IMR-90 (cell line): Measurements from ENCODE around the gene RAB15. TPM values are rescaled to one million over a fixed set of nuclear protein-coding genes. Genes with fewer than 3 reads are reported as not detected.

ENCODE experiments used
- ATAC-seq: fragments of 200-7000 bp; cut with Tn5 transposase; 2 replicates; pipeline ENCODE4 v1.9.1; 2020; ENCODE audit warnings: low read depth, mild to moderate bottlenecking, moderate library complexity
- BruUV-seq: library from RNA; stranded (reverse); fragments of 400-500 nt; replicated peaks from 2 replicates; lab custom pipeline; 2021; lab: Mats Ljungman, UMichigan
- CTCF ChIA-PET: fragments of 300-600 bp; formaldehyde crosslinking; extraction: SDS; loops from one replicate; lab custom pipeline; 2021; ENCODE audit warnings: antibody characterized with exemption; lab: Yijun Ruan, JAX
- POLR2A ChIA-PET: fragments of 300-600 bp; sonication (Branson Sonifier 250); formaldehyde crosslinking; loops from one replicate; lab custom pipeline; 2022; ENCODE audit warnings: antibody characterized with exemption; ENCODE audit not compliant: unreplicated experiment; lab: Charles Lee
- DNase-seq: peaks from one replicate; pipeline ENCODE4 v3.0.0; 2013
- H2AFZ ChIP-seq: replicated peaks from 2 replicates; pipeline ENCODE3; 2013; ENCODE audit warnings: low read length, mild to moderate bottlenecking; ENCODE audit not compliant: poor library complexity
- H2AK5ac ChIP-seq: 2 replicates; pipeline ENCODE4 v1.6.1; 2013; ENCODE audit warnings: low read depth, low read length, inconsistent platforms
- H2AK9ac ChIP-seq: replicated peaks from 2 replicates; pipeline ENCODE3; 2013; ENCODE audit warnings: mild to moderate bottlenecking, low read depth, low read length, moderate library complexity; ENCODE audit not compliant: poor library complexity
- H2BK120ac ChIP-seq: 2 replicates; pipeline ENCODE4 v1.6.1; 2013; ENCODE audit warnings: low read depth, low read length, inconsistent platforms
- H2BK15ac ChIP-seq: 3 replicates; pipeline ENCODE4 v1.6.1; 2013; ENCODE audit warnings: low read depth, low read length, inconsistent platforms
- H2BK20ac ChIP-seq: 2 replicates; pipeline ENCODE4 v1.6.1; 2013; ENCODE audit warnings: low read depth, mild to moderate bottlenecking, inconsistent platforms, low read length, moderate library complexity
- H2BK5ac ChIP-seq: 2 replicates; pipeline ENCODE4 v1.6.1; 2013; ENCODE audit warnings: mild to moderate bottlenecking, low read depth, low read length, inconsistent platforms; ENCODE audit not compliant: poor library complexity, severe bottlenecking
- H3K14ac ChIP-seq: replicated peaks from 2 replicates; pipeline ENCODE4 v1.6.1; 2013; ENCODE audit warnings: low read depth, low read length, inconsistent platforms
- H3K18ac ChIP-seq: 2 replicates; pipeline ENCODE4 v1.6.1; 2013; ENCODE audit warnings: low read depth, low read length, control low read depth
- H3K23ac ChIP-seq: 2 replicates; pipeline ENCODE4 v1.6.1; 2013; ENCODE audit warnings: low read depth, low read length, inconsistent platforms
- H3K27ac ChIP-seq: 2 replicates; pipeline ENCODE4 v1.5.1; 2013; ENCODE audit warnings: mild to moderate bottlenecking, control low read depth, low read length; ENCODE audit not compliant: insufficient read depth
- H3K27me3 ChIP-seq: 2 replicates; pipeline ENCODE4 v1.6.1; 2013; ENCODE audit warnings: low read length; ENCODE audit not compliant: control insufficient read depth, insufficient read depth
- H3K36me3 ChIP-seq: 2 replicates; pipeline ENCODE4 v1.6.1; 2013; ENCODE audit warnings: low read length, mixed read lengths; ENCODE audit not compliant: control insufficient read depth, insufficient read depth
- H3K4ac ChIP-seq: 2 replicates; pipeline ENCODE4 v1.6.1; 2013; ENCODE audit warnings: low read depth, low read length, inconsistent platforms
- H3K4me1 ChIP-seq: 2 replicates; pipeline ENCODE4 v1.6.1; 2013; ENCODE audit warnings: low read length, mixed read lengths; ENCODE audit not compliant: control insufficient read depth, insufficient read depth
- H3K4me2 ChIP-seq: 2 replicates; pipeline ENCODE4 v1.6.1; 2013; ENCODE audit warnings: low read depth, mild to moderate bottlenecking, control low read depth, low read length, moderate library complexity
- H3K4me3 ChIP-seq: 2 replicates; pipeline ENCODE4 v1.5.1; 2013; ENCODE audit warnings: low read depth, mild to moderate bottlenecking, control low read depth, low read length, moderate library complexity; ENCODE audit not compliant: insufficient read depth
- H3K56ac ChIP-seq: 2 replicates; pipeline ENCODE4 v1.6.1; 2013; ENCODE audit warnings: low read length, inconsistent platforms; ENCODE audit not compliant: insufficient read depth; ENCODE audit errors: extremely low read depth
- H3K79me1 ChIP-seq, 2 experiments: 2 replicates each; pipeline ENCODE4 v1.6.1; 2013; ENCODE audit warnings: low read length in 2 of 2, inconsistent platforms in 1 of 2, low read depth in 1 of 2
- H3K9ac ChIP-seq: 2 replicates; pipeline ENCODE4 v1.6.1; 2013; ENCODE audit warnings: low read depth, low read length, control low read depth
- H3K9me1 ChIP-seq: 2 replicates; pipeline ENCODE4 v1.6.1; 2013; ENCODE audit warnings: low read length, inconsistent platforms; ENCODE audit not compliant: insufficient read depth
- H3K9me3 ChIP-seq: 2 replicates; pipeline ENCODE4 v1.6.1; 2013; ENCODE audit warnings: low read length; ENCODE audit not compliant: control insufficient read depth, insufficient read depth
- H4K20me1 ChIP-seq: 2 replicates; pipeline ENCODE4 v1.6.1; 2013; ENCODE audit warnings: low read length, inconsistent platforms; ENCODE audit not compliant: insufficient read depth
- H4K5ac ChIP-seq: 2 replicates; pipeline ENCODE4 v1.6.1; 2013; ENCODE audit warnings: mild to moderate bottlenecking, low read depth, low read length, control low read depth
- H4K8ac ChIP-seq, 2 experiments: 2 replicates each; pipeline ENCODE4 v1.6.1; 2013; ENCODE audit warnings: low read depth in 2 of 2, low read length in 2 of 2, control low read depth in 1 of 2, inconsistent platforms in 1 of 2
- H4K91ac ChIP-seq: 2 replicates; pipeline ENCODE4 v1.6.1; 2013; ENCODE audit warnings: low read depth, low read length, inconsistent platforms; ENCODE audit not compliant: insufficient read depth
- BHLHE40 ChIP-seq: fragments of 150-350 bp; IDR thresholded peaks from 2 replicates; pipeline ENCODE4 v1.6.1; 2016; ENCODE audit warnings: mild to moderate bottlenecking, low read depth, low read length
- CEBPB ChIP-seq: IDR thresholded peaks from 2 replicates; pipeline ENCODE4 v1.6.1; 2012; ENCODE audit warnings: low read depth, low read length, improper control_type of control experiment
- CHD1 ChIP-seq: IDR thresholded peaks from 2 replicates; pipeline ENCODE4 v1.6.1; 2012; ENCODE audit warnings: low read depth, low read length, improper control_type of control experiment
- FOS ChIP-seq: fragments of 150-350 bp; IDR thresholded peaks from 2 replicates; pipeline ENCODE4 v1.6.1; 2016; ENCODE audit warnings: low read depth, low read length
- MAFK ChIP-seq: IDR thresholded peaks from 2 replicates; pipeline ENCODE4 v1.6.1; 2012; ENCODE audit warnings: low read depth, low read length, improper control_type of control experiment
- MAZ ChIP-seq: IDR thresholded peaks from 2 replicates; pipeline ENCODE4 v1.6.1; 2012; ENCODE audit warnings: low read depth, mild to moderate bottlenecking, low read length, improper control_type of control experiment, moderate library complexity, borderline replicate concordance
- MXI1 ChIP-seq: IDR thresholded peaks from 2 replicates; pipeline ENCODE4 v1.6.1; 2012; ENCODE audit warnings: low read depth, mild to moderate bottlenecking, low read length, moderate library complexity, borderline replicate concordance
- NFE2L2 ChIP-seq: fragments of 150-350 bp; IDR thresholded peaks from 2 replicates; pipeline ENCODE4 v1.6.1; 2016; ENCODE audit warnings: low read depth, mild to moderate bottlenecking, low read length
- POLR2A ChIP-seq: IDR thresholded peaks from 2 replicates; pipeline ENCODE4 v1.6.1; 2012; ENCODE audit warnings: mild to moderate bottlenecking, low read depth, low read length
- RAD21 ChIP-seq: IDR thresholded peaks from 2 replicates; pipeline ENCODE4 v1.6.1; 2012; ENCODE audit warnings: low read length, improper control_type of control experiment
- RCOR1 ChIP-seq: IDR thresholded peaks from 2 replicates; pipeline ENCODE4 v1.6.1; 2012; ENCODE audit warnings: mild to moderate bottlenecking, low read length, improper control_type of control experiment; ENCODE audit not compliant: insufficient replicate concordance
- RFX5 ChIP-seq: IDR thresholded peaks from 2 replicates; pipeline ENCODE4 v1.8.0; 2012; ENCODE audit warnings: low read depth, mild to moderate bottlenecking, low read length, moderate library complexity
- SMC3 ChIP-seq: fragments of 150-350 bp; IDR thresholded peaks from 2 replicates; pipeline ENCODE4 v1.6.1; 2016; ENCODE audit warnings: low read depth, mild to moderate bottlenecking, antibody characterized with exemption, low read length, moderate library complexity
- WGBS, 2 experiments: methylation state at CpG; one replicate each; pipeline versions ENCODE4 v1.1.5 to v1.1.7; 2013; ENCODE audit warnings: missing lambda C conversion rate in 2 of 2; ENCODE audit not compliant: insufficient read length in 1 of 2; ENCODE audit errors: extremely low coverage in 2 of 2; 5-methylcytosine and 5-hydroxymethylcytosine counted together
- dilution Hi-C: fragments of 300-500 bp; cut with HindIII; formaldehyde crosslinking; loops from one replicate; pipeline ENCODE4 v1.14.3; 2018; ENCODE audit warnings: low sequenced_read_pairs; ENCODE audit not compliant: unreplicated experiment
- in situ Hi-C: fragments of 300-500 bp; cut with MboI; formaldehyde crosslinking; loops from 3 replicates; pipeline ENCODE4 v1.14.3; 2019; ENCODE audit warnings: low sequenced_read_pairs, inconsistent platforms, mixed read lengths
- intact Hi-C: fragments of 100-400 bp; cut with micrococcal nuclease; formaldehyde crosslinking; loops from 2 replicates; pipeline ENCODE4 v1.10.0; 2022
- polyA plus RNA-seq, 3 experiments: library from polyadenylated mRNA; depleted of rRNA; stranded (reverse); fragments of >200 nt; gene quantifications; 2 replicates each; pipeline ENCODE4 v1.2.3, GENCODE V29; 2012; ENCODE audit warnings: low replicate concordance in 1 of 3
- total RNA-seq: library from RNA; depleted of rRNA; stranded (reverse); fragments of >200 nt; gene quantifications from 2 replicates; pipeline ENCODE4 v1.2.3, GENCODE V29; 2012
- TF ChIP-seq, protein P1 (sequence below): fragments of 150-350 bp; IDR thresholded peaks from 2 replicates; pipeline ENCODE4 v1.6.1; 2016; ENCODE audit warnings: low read depth, mild to moderate bottlenecking, low read length, moderate library complexity, borderline replicate concordance
- TF ChIP-seq, protein P2 (sequence below): fragments of 150-350 bp; IDR thresholded peaks from 2 replicates; pipeline ENCODE4 v1.6.1; 2017; ENCODE audit warnings: mild to moderate bottlenecking, antibody characterized with exemption, low read length, low read depth
- TF ChIP-seq, protein P3 (sequence below): conservative IDR thresholded peaks from 2 replicates; pipeline ENCODE4 v1.5.1; 2012; ENCODE audit warnings: mild to moderate bottlenecking, low read depth, low read length, improper control_type of control experiment

The RAB15 gene
- total and polyA plus RNA-seq, 2 of the 4 experiments (the other 2 are of a cell fraction), result 3.4 to 7.8 TPM

DNA sequence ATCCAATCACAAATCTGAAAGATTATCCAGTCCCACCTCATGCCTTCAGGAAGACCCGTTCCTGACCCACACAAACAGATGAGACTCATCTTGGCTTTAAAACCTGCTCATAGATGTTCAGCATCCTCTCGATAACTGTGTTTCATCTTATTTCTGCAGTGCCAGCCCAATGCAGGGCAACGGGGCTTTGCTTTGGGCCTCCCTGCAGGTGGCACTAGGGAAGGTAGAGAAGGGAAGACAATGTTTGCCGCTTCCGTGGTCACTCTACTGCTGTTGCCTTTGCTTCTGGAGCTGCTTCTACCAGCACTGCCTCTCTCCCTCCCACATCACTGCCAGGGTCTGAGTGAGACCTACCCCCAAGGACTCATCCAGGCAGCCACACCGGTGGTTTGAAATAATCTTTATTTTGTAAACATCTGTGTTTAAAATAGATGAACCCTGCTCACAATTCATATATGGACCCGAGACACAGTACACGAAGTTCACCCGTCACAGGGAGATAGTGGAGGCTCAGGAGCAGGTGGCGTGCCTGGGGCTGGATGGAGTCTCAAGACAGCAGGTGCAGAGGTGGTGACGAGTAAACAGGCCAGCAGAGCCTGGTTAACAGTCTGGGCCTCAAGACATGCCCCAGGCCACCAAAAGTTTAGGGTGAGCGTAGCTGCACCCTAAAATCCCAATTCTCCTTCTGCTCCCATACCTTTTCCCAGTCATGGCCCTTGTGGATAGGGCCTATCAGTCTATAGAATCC is 26.5 kb downstream of the RAB15 start:
- no peak overlapping the region for H2AK5ac ChIP-seq
- no peak overlapping the region for H3K23ac ChIP-seq
- H3K9ac ChIP-seq, result no peak overlapping the region
- H3K56ac ChIP-seq, result no peak overlapping the region
- BruUV-seq, result no TSS peak
- no peak overlapping the region for H2BK20ac ChIP-seq
- H4K91ac ChIP-seq, result no peak overlapping the region
- H3K9me1 ChIP-seq, result no peaks in the 10 kb centered on the region; the same call in 1 of the 2 replicates
- no peaks in the 10 kb centered on the region; a peak in 1 of 4 replicates for H3K79me1 ChIP-seq
- H2BK120ac ChIP-seq, result no peak overlapping the region
- H3K18ac ChIP-seq, result no peak overlapping the region
- DNase-seq (no peak), ATAC-seq (no peak)
- no peak overlapping the region for H3K4me3 ChIP-seq
- dilution Hi-C loops (no loop called here), intact Hi-C loops (no loop called here), in situ Hi-C loops (no loop called here)
- H4K20me1 ChIP-seq, result no peaks in the 10 kb centered on the region
- H3K4me1 ChIP-seq, result no peaks in the 10 kb centered on the region
- no peaks in the 10 kb centered on the region for H3K9me3 ChIP-seq
- CTCF ChIA-PET, result no interaction called here
- no peak overlapping the region for H4K8ac ChIP-seq
- H2AK9ac ChIP-seq, result no peak overlapping the region
- POLR2A ChIA-PET, result no interaction called here
- H2AFZ ChIP-seq, result no peak overlapping the region
- H2BK5ac ChIP-seq, result no peak overlapping the region
- H3K4ac ChIP-seq, result no peak overlapping the region
- peaks cover 21% of the 10 kb centered on the region for H3K36me3 ChIP-seq
- no peak overlapping the region for H3K14ac ChIP-seq
- H3K27me3 ChIP-seq, result no peaks in the 10 kb centered on the region
- no peak overlapping the region for H2BK15ac ChIP-seq
- no peak overlapping the region for H4K5ac ChIP-seq
- WGBS, 2 experiments, result 60% methylated on average over 1 of the region's 12 CpGs; no CpG with 5 or more reads in 1 of the 2 experiments
- no peak for TF ChIP-seq SMC3
- TF ChIP-seq POLR2A, result no peak
- no peak for TF ChIP-seq MAZ
- no peak for TF ChIP-seq BHLHE40
- TF ChIP-seq, protein P1, sequence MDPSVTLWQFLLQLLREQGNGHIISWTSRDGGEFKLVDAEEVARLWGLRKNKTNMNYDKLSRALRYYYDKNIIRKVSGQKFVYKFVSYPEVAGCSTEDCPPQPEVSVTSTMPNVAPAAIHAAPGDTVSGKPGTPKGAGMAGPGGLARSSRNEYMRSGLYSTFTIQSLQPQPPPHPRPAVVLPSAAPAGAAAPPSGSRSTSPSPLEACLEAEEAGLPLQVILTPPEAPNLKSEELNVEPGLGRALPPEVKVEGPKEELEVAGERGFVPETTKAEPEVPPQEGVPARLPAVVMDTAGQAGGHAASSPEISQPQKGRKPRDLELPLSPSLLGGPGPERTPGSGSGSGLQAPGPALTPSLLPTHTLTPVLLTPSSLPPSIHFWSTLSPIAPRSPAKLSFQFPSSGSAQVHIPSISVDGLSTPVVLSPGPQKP, result no peak
- no peak for TF ChIP-seq RAD21
- no peak for TF ChIP-seq CHD1
- TF ChIP-seq NFE2L2, result no peak
- TF ChIP-seq RCOR1, result no peak
- TF ChIP-seq, protein P2, sequence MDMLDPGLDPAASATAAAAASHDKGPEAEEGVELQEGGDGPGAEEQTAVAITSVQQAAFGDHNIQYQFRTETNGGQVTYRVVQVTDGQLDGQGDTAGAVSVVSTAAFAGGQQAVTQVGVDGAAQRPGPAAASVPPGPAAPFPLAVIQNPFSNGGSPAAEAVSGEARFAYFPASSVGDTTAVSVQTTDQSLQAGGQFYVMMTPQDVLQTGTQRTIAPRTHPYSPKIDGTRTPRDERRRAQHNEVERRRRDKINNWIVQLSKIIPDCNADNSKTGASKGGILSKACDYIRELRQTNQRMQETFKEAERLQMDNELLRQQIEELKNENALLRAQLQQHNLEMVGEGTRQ, result no peak
- TF ChIP-seq RFX5, result no peak
- TF ChIP-seq, protein P3, sequence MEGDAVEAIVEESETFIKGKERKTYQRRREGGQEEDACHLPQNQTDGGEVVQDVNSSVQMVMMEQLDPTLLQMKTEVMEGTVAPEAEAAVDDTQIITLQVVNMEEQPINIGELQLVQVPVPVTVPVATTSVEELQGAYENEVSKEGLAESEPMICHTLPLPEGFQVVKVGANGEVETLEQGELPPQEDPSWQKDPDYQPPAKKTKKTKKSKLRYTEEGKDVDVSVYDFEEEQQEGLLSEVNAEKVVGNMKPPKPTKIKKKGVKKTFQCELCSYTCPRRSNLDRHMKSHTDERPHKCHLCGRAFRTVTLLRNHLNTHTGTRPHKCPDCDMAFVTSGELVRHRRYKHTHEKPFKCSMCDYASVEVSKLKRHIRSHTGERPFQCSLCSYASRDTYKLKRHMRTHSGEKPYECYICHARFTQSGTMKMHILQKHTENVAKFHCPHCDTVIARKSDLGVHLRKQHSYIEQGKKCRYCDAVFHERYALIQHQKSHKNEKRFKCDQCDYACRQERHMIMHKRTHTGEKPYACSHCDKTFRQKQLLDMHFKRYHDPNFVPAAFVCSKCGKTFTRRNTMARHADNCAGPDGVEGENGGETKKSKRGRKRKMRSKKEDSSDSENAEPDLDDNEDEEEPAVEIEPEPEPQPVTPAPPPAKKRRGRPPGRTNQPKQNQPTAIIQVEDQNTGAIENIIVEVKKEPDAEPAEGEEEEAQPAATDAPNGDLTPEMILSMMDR, result no peak
- TF ChIP-seq FOS, result no peak
- TF ChIP-seq MAFK, result no peak
- TF ChIP-seq CEBPB, result no peak
- TF ChIP-seq MXI1, result no peak
- H3K4me2 ChIP-seq, result no peak overlapping the region
- no peak overlapping the region for H3K27ac ChIP-seq
